ENCODE measurements around the gene GAREM2.

DNA sequence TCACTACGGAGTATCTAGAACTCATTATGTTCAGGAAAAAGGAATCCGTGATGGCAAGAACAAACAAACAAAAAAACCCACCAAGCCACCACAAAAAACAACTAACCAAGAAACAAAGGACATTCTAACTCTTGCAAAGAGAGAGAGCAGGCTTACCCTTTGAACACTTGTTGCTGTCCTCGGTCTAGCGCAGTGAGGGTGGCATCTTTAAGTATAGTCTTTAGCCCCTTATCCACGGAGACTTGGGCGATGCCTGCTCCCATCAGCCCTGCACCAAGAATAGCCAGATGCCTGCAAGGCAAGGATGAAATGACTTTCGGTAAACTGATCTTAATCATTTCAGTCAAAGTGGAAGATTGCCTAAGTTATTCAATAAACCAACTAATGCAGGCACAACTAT lies 31.0 kb downstream of the GAREM2 start:
- no peak for TF ChIP-seq POLR2A (IDR thresholded peaks at IDR 0.05)
- TF ChIP-seq, protein P1, sequence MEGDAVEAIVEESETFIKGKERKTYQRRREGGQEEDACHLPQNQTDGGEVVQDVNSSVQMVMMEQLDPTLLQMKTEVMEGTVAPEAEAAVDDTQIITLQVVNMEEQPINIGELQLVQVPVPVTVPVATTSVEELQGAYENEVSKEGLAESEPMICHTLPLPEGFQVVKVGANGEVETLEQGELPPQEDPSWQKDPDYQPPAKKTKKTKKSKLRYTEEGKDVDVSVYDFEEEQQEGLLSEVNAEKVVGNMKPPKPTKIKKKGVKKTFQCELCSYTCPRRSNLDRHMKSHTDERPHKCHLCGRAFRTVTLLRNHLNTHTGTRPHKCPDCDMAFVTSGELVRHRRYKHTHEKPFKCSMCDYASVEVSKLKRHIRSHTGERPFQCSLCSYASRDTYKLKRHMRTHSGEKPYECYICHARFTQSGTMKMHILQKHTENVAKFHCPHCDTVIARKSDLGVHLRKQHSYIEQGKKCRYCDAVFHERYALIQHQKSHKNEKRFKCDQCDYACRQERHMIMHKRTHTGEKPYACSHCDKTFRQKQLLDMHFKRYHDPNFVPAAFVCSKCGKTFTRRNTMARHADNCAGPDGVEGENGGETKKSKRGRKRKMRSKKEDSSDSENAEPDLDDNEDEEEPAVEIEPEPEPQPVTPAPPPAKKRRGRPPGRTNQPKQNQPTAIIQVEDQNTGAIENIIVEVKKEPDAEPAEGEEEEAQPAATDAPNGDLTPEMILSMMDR (IDR thresholded peaks at IDR 0.05) = no peak
